Endodermal cell (in vitro differentiated cells): ENCODE results near the gene OSBPL9. TPM values are rescaled to one million over a fixed set of nuclear protein-coding genes. Genes with fewer than 3 reads are reported as not detected.

ENCODE experiments used
- DNase-seq: peaks from one replicate; pipeline ENCODE4 v3.0.0-alpha.2; 2017
- H3K27ac ChIP-seq: 2 replicates; pipeline ENCODE4 v1.5.1; 2013; ENCODE audit warnings: mild to moderate bottlenecking, low read depth, low read length, moderate library complexity
- H3K27me3 ChIP-seq: 2 replicates; pipeline ENCODE4 v1.6.1; 2013; ENCODE audit warnings: mild to moderate bottlenecking, low read length, moderate library complexity; ENCODE audit not compliant: insufficient read depth, control insufficient read depth, poor library complexity, severe bottlenecking
- H3K36me3 ChIP-seq: 2 replicates; pipeline ENCODE4 v1.7.0; 2013; ENCODE audit warnings: mild to moderate bottlenecking, low read length, moderate library complexity; ENCODE audit not compliant: control insufficient read depth, insufficient read depth
- H3K4me1 ChIP-seq: one replicate; pipeline ENCODE4 v1.7.0; 2013; ENCODE audit warnings: low read length; ENCODE audit not compliant: control insufficient read depth, insufficient read depth
- H3K4me3 ChIP-seq: 2 replicates; pipeline ENCODE4 v1.5.1; 2013; ENCODE audit warnings: mild to moderate bottlenecking, low read length, moderate library complexity
- H3K9ac ChIP-seq: 2 replicates; pipeline ENCODE4 v1.6.1; 2013; ENCODE audit warnings: mild to moderate bottlenecking, low read length, moderate library complexity; ENCODE audit not compliant: poor library complexity, severe bottlenecking; ENCODE audit errors: extremely low read depth
- H3K9me3 ChIP-seq: 2 replicates; pipeline ENCODE4 v1.6.1; 2013; ENCODE audit warnings: mild to moderate bottlenecking, low read length, moderate library complexity; ENCODE audit not compliant: control insufficient read depth
- H3K27ac Mint-ChIP-seq: 2 replicates; pipeline ENCODE4 v1.8.0; 2020; ENCODE audit warnings: mixed read lengths
- H3K27me3 Mint-ChIP-seq: 2 replicates; pipeline ENCODE4 v1.8.0; 2021; ENCODE audit warnings: mild to moderate bottlenecking, mixed read lengths; ENCODE audit not compliant: insufficient read depth
- H3K36me3 Mint-ChIP-seq: 2 replicates; pipeline ENCODE4 v1.8.0; 2020; ENCODE audit warnings: low read depth, mixed read lengths
- H3K4me1 Mint-ChIP-seq: 2 replicates; pipeline ENCODE4 v1.8.0; 2020; ENCODE audit warnings: mixed read lengths
- H3K4me3 Mint-ChIP-seq: 2 replicates; pipeline ENCODE4 v1.8.0; 2020; ENCODE audit warnings: mild to moderate bottlenecking, moderate library complexity, mixed read lengths
- H3K9me3 Mint-ChIP-seq: 2 replicates; pipeline ENCODE4 v1.8.0; 2020; ENCODE audit warnings: mild to moderate bottlenecking, mixed read lengths
- CTCF ChIP-seq: fragments of 200-600 bp; sonication (generic); conservative IDR thresholded peaks from 2 replicates; pipeline ENCODE4 v1.5.0; 2021; ENCODE audit warnings: antibody characterized with exemption, mild to moderate bottlenecking
- WGBS, 2 experiments: methylation state at CpG; one replicate each; pipeline versions ENCODE4 v1.1.5 to v1.1.7; 2013; ENCODE audit warnings: missing lambda C conversion rate in 2 of 2, mixed read lengths in 1 of 2; ENCODE audit not compliant: insufficient coverage in 1 of 2, insufficient read length in 1 of 2; 5-methylcytosine and 5-hydroxymethylcytosine counted together
- total RNA-seq, 2 donors: library from RNA; stranded (reverse); fragmentation: NEBNext Ultra II Directional in 1 of 2; extraction: Animal tissue kit (Norgen Biotek cat#: 25700) in 1 of 2; gene quantifications; 2 replicates in 1 of 2; 3 replicates in 1 of 2; pipeline ENCODE4 v1.2.1, GENCODE V29; 2021

OSBPL9 gene
- total RNA-seq, 2 donors from 2014 or later = 76.9 to 93.3 TPM

GRCh38 chr1:51752073-51752948 lies 135.4 kb downstream of the OSBPL9 start:
- no peak overlapping the region for H3K27ac ChIP-seq
- Mint-ChIP-seq H3K4me3 (no peak overlapping the region), H3K36me3 (peaks cover 43% of the 10 kb centered on the region), H3K27me3 (no peaks in the 10 kb centered on the region), H3K4me1 (peaks cover 12% of the 10 kb centered on the region), H3K9me3 (peaks cover 6% of the 10 kb centered on the region), H3K27ac (peak overlapping the region; percentile 11)
- no peak overlapping the region for H3K9ac ChIP-seq
- no peaks in the 10 kb centered on the region for H3K27me3 ChIP-seq
- H3K4me1 ChIP-seq = no peaks in the 10 kb centered on the region
- peak; percentile 33 for TF ChIP-seq CTCF
- peak; percentile 57 for DNase-seq
- peaks cover 48% of the 10 kb centered on the region for H3K36me3 ChIP-seq
- H3K4me3 ChIP-seq = no peak overlapping the region
- H3K9me3 ChIP-seq = peaks cover 12% of the 10 kb centered on the region
- WGBS, 2 experiments = 87 to 96% methylated on average over 7 to 11 of the region's 11 CpGs

- Mint-ChIP-seq H3K27ac (peak overlapping the region; percentile 59), H3K4me3 (no peak overlapping the region), H3K36me3 (peaks cover 38% of the 10 kb centered on the region), H3K4me1 (peaks cover 12% of the 10 kb centered on the region), H3K9me3 (peaks cover 6% of the 10 kb centered on the region), H3K27me3 (no peaks in the 10 kb centered on the region)
- no peak overlapping the region for H3K9ac ChIP-seq
- no peaks in the 10 kb centered on the region for H3K4me1 ChIP-seq
- no peak for DNase-seq
- no peak for TF ChIP-seq CTCF
- peaks cover 12% of the 10 kb centered on the region for H3K9me3 ChIP-seq
- peaks cover 37% of the 10 kb centered on the region for H3K36me3 ChIP-seq
- H3K4me3 ChIP-seq = peak overlapping the region; percentile 38
- no peaks in the 10 kb centered on the region for H3K27me3 ChIP-seq
- H3K27ac ChIP-seq = no peak overlapping the region
Measured at GRCh38 chr1:51753969-51754368, 137.1 kb downstream of the OSBPL9 start.

- no peak for TF ChIP-seq CTCF
- H3K4me3 ChIP-seq = no peak overlapping the region
- H3K27ac Mint-ChIP-seq = no peak overlapping the region
Measured at GRCh38 chr1:51754666-51755065, 137.8 kb downstream of the OSBPL9 start.

More at GRCh38 chr1:51754666-51755065, 137.8 kb downstream of the OSBPL9 start:
- Histone ChIP-seq H3K9ac (no peak overlapping the region), H3K27me3 (no peaks in the 10 kb centered on the region), H3K4me1 (no peaks in the 10 kb centered on the region), H3K9me3 (peaks cover 12% of the 10 kb centered on the region), H3K36me3 (peaks cover 37% of the 10 kb centered on the region), H3K27ac (no peak overlapping the region)
- Mint-ChIP-seq H3K4me3 (no peak overlapping the region), H3K4me1 (peaks cover 12% of the 10 kb centered on the region), H3K36me3 (peaks cover 34% of the 10 kb centered on the region), H3K9me3 (peaks cover 6% of the 10 kb centered on the region), H3K27me3 (no peaks in the 10 kb centered on the region)
- DNase-seq = no peak
- WGBS, 2 experiments = 96 to 100% methylated on average over 3 of the region's 3 CpGs
